ENCODE results near the gene KCNH5. TPM values are rescaled to one million over a fixed set of nuclear protein-coding genes. Genes with fewer than 3 reads are reported as not detected.

KCNH5 gene
- total RNA-seq, 1 donor from 2014 or later, result 0.29 TPM

- TF ChIP-seq CTCF (IDR thresholded peaks at IDR 0.05), result no peak
Observed at GRCh38 chr14:62847168-62847567, 198.1 kb downstream of the KCNH5 start.

GRCh38 chr14:62844546-62844945, 200.7 kb downstream of the KCNH5 start:
- H3K27me3 ChIP-seq, result no peaks in the 10 kb centered on the region
- no peak for ATAC-seq
- H3K27ac ChIP-seq, result no peak overlapping the region
- intact Hi-C loops (cut with DNase I), result no loop called here
- no peak overlapping the region for H3K4me3 ChIP-seq
- no peaks in the 10 kb centered on the region for H3K4me1 ChIP-seq
- no peaks in the 10 kb centered on the region for H3K9me3 ChIP-seq
- no peak for DNase-seq
- H3K36me3 ChIP-seq, result no peaks in the 10 kb centered on the region
- TF ChIP-seq CTCF (IDR thresholded peaks at IDR 0.05), result no peak

More at GRCh38 chr14:62847168-62847567, 198.1 kb downstream of the KCNH5 start:
- Histone ChIP-seq H3K4me1 (no peaks in the 10 kb centered on the region), H3K4me3 (no peak overlapping the region), H3K27me3 (no peaks in the 10 kb centered on the region), H3K9me3 (no peaks in the 10 kb centered on the region), H3K27ac (no peak overlapping the region), H3K36me3 (no peaks in the 10 kb centered on the region)
- intact Hi-C loops (cut with DNase I), result no loop called here
- ATAC-seq (no peak), DNase-seq (no peak)

- no peak overlapping the region for H3K4me3 ChIP-seq
- no peaks in the 10 kb centered on the region for H3K36me3 ChIP-seq
- H3K27ac ChIP-seq, result no peak overlapping the region
- no peak for ATAC-seq
- no peaks in the 10 kb centered on the region for H3K9me3 ChIP-seq
- no peaks in the 10 kb centered on the region for H3K27me3 ChIP-seq
- H3K4me1 ChIP-seq, result no peaks in the 10 kb centered on the region
- no peak for DNase-seq
- no peak for TF ChIP-seq CTCF (IDR thresholded peaks at IDR 0.05)
- intact Hi-C loops (cut with DNase I), result no loop called here
Observed at GRCh38 chr14:62824086-62824485, 221.2 kb downstream of the KCNH5 start.

DNA sequence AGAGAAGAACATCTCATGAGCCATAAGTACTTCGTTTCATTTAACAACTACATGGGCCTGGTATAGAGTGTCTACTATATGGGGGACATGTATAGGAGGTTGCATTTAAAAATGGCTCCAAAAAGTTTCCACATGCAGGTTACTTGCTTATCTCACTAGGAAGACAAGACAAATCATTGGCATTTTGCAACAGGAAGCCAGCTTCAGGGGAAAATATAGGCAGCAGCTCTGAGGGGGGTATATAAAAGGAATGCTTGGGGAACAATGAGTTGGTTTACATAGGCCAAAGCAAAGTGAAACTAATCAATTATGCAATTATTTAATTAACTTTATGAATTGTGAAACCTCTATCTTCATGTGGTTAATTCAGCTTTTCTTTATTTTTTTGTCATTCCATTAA, 225.3 kb downstream of the KCNH5 start:
- intact Hi-C loops (cut with DNase I), result no loop called here
- TF ChIP-seq CTCF (IDR thresholded peaks at IDR 0.05), result no peak
- Histone ChIP-seq H3K4me1 (no peaks in the 10 kb centered on the region), H3K9me3 (no peaks in the 10 kb centered on the region), H3K4me3 (no peak overlapping the region), H3K36me3 (no peaks in the 10 kb centered on the region), H3K27me3 (no peaks in the 10 kb centered on the region), H3K27ac (no peak overlapping the region)
- no peak for ATAC-seq
- no peak for DNase-seq

DNA sequence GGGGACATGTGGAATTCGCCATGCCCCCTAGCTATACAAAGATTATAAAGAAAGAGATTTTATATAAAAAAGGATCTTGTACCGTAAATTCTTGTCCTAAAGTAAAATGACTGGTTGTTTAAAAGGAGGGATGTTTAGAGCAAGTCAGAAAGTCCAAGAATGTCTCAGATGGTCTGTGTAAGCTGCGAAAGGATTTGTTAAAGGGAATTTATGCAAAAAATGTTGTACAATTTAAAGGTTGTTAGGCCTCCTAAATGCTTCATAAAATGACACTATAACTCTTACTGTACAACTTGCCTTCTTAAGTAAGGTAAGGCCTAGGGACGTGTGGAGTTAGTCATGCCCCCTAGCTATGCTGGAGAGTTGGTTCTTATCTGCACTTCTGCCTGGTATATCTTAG, 237.6 kb downstream of the KCNH5 start:
- no peaks in the 10 kb centered on the region for H3K4me1 ChIP-seq
- intact Hi-C loops (cut with DNase I), result no loop called here
- no peak for ATAC-seq

More for the DNA sequence above, 237.6 kb downstream of the KCNH5 start:
- H3K9me3 ChIP-seq, result no peaks in the 10 kb centered on the region
- H3K36me3 ChIP-seq, result no peaks in the 10 kb centered on the region
- no peaks in the 10 kb centered on the region for H3K27me3 ChIP-seq
- no peak overlapping the region for H3K27ac ChIP-seq
- H3K4me3 ChIP-seq, result no peak overlapping the region
- TF ChIP-seq CTCF (IDR thresholded peaks at IDR 0.05), result no peak
- DNase-seq, result no peak

Measured in upper lobe of right lung (tissue), 1 donor.